ENCODE results near the gene GREB1. TPM values are rescaled to one million over a fixed set of nuclear protein-coding genes. Genes with fewer than 3 reads are reported as not detected.

The GREB1 gene
- total and polyA plus RNA-seq, 12 donors: 2.2 to 26.2 (median 3.7) TPM

- H3K27me3 ChIP-seq: no peaks in the 10 kb centered on the region
- TF ChIP-seq CTCF (IDR thresholded peaks at IDR 0.05) (peak; percentile 65 to 88 (median 74)), POLR2A (IDR thresholded peaks at IDR 0.05) (no peak)
- DNase-seq: peak in 6 of 7 donors; percentile 33 to 76 (median 54)
- no peaks in the 10 kb centered on the region for H3K36me3 ChIP-seq (replicated peaks in 1 of 2)
- H3K4me3 ChIP-seq: no peak overlapping the region
- no peak overlapping the region for H3K27ac ChIP-seq
- intact Hi-C loops (cut with DNase I): loop anchor here (10.0 kb wide), 1 partner anchor 207 kb away; no protein-coding TSS in a partner anchor
- peaks cover 12 to 15% of the 10 kb centered on the region in 2 donors for H3K4me1 ChIP-seq (replicated peaks in 1 of 2)
- WGBS, 4 donors: 64 to 75% (median 67%) methylated on average over 23 to 31 of the region's 31 CpGs
- no peaks in the 10 kb centered on the region for H3K9me3 ChIP-seq (replicated peaks in 1 of 3)
Observed at GRCh38 chr2:11681722-11682589, 148.1 kb downstream of the GREB1 start.

DNA sequence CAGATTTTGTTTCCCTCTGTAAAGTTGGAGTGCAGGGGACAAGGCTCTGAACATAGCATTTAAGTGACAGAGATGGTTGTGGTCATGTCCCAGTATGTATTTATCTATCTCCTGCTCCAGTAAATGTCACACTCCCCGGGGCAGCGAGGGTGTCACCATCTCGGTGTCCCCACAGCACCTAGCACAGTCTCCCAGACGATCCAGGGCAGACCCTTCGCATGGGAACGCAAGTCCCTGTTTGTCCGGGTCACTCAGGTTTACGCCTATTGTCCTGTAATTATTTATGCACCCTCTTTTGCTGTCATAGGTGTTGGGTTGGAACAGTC, 148.7 kb downstream of the GREB1 start:
- intact Hi-C loops (cut with DNase I): loop anchor here (10.0 kb wide), 1 partner anchor 208 kb away; no protein-coding TSS in a partner anchor
- WGBS, 4 donors: 87 to 96% (median 93%) methylated on average over 8 of the region's 8 CpGs

DNA sequence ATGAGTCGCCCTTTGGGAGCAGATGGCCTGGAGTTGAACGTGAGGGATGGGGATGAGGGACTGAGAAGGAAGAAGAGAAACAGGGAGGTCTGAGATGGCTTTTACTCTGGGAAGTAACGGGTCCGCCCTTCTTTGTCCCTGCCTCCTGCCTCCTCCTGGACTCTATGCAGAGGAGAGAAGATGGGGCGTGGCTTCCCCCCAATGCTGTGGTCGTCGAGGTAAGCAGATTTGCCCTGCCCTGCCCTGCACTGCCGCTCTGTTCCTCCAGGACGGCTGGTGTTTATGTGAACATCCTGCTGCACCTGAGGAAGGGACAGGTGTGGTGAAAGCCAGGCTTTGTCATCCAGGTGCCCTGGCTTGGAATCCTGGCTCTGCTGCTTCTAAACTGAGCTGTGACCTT, 149.6 kb downstream of the GREB1 start:
- no peak for TF ChIP-seq POLR2A (IDR thresholded peaks at IDR 0.05)
- no peak for TF ChIP-seq CTCF (IDR thresholded peaks at IDR 0.05)
- Histone ChIP-seq H3K27me3 (no peaks in the 10 kb centered on the region), H3K4me3 (no peak overlapping the region), H3K4me1 (replicated peaks in 1 of 2) (peaks cover 12 to 23% of the 10 kb centered on the region in 2 donors), H3K9me3 (replicated peaks in 1 of 3) (no peaks in the 10 kb centered on the region), H3K27ac (no peak overlapping the region), H3K36me3 (replicated peaks in 1 of 2) (no peaks in the 10 kb centered on the region)
- no peak for DNase-seq
- intact Hi-C loops (cut with DNase I): loop anchor here (10.0 kb wide), 1 partner anchor 209 kb away; no protein-coding TSS in a partner anchor
- 57 to 71% (median 63%) methylated on average over 9 of the region's 9 CpGs for WGBS, 4 donors

More for the DNA sequence above, 148.7 kb downstream of the GREB1 start:
- H3K27me3 ChIP-seq: no peaks in the 10 kb centered on the region
- H3K4me3 ChIP-seq: no peak overlapping the region
- no peaks in the 10 kb centered on the region for H3K9me3 ChIP-seq (replicated peaks in 1 of 3)
- H3K4me1 ChIP-seq (replicated peaks in 1 of 2): peaks cover 12 to 15% of the 10 kb centered on the region in 2 donors
- H3K36me3 ChIP-seq (replicated peaks in 1 of 2): no peaks in the 10 kb centered on the region
- no peak for TF ChIP-seq CTCF (IDR thresholded peaks at IDR 0.05)
- TF ChIP-seq POLR2A (IDR thresholded peaks at IDR 0.05): no peak
- no peak overlapping the region for H3K27ac ChIP-seq
- DNase-seq: no peak

DNA sequence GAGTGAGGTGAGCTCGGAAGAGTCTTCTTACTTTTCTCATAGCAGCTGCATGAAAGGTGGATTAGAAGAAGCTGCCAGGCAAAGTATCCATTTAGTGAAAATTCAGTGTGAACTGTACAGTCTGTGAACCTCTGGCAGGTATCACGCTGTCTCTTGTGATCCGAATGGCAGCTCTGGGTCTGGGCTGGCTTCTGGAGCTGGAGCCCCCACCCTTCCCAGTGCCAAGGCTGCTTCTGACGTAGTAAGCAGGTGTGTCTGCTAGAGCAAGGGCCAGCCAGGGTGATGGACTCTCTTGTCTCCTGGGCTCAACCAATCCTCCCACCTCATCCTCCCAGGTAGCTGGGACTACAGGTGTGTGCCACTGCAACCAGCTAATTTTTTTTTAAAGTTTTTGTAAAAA, 150.1 kb downstream of the GREB1 start:
- 63 to 88% (median 73%) methylated on average over 3 to 4 of the region's 4 CpGs for WGBS, 4 donors
- no peaks in the 10 kb centered on the region for H3K27me3 ChIP-seq
- no peaks in the 10 kb centered on the region for H3K36me3 ChIP-seq (replicated peaks in 1 of 2)
- no peak overlapping the region for H3K4me3 ChIP-seq
- no peak overlapping the region for H3K27ac ChIP-seq
- TF ChIP-seq POLR2A (IDR thresholded peaks at IDR 0.05) (no peak), CTCF (IDR thresholded peaks at IDR 0.05) (no peak)
- H3K4me1 ChIP-seq (replicated peaks in 1 of 2): peaks cover 17 to 28% of the 10 kb centered on the region in 2 donors
- intact Hi-C loops (cut with DNase I): loop anchor here (10.0 kb wide), 1 partner anchor 209 kb away; no protein-coding TSS in a partner anchor
- H3K9me3 ChIP-seq (replicated peaks in 1 of 3): no peaks in the 10 kb centered on the region
- no peak for DNase-seq
